HepG2 (cell line): ENCODE data around the gene DAPK1. TPM values are rescaled to one million over a fixed set of nuclear protein-coding genes. Genes with fewer than 3 reads are reported as not detected.

Experiments used
- ATAC-seq: fragments of 200-7000 bp; cut with Tn5 transposase; 3 replicates; pipeline ENCODE4 v1.9.1; 2020; ENCODE audit warnings: mild to moderate bottlenecking, moderate library complexity
- BruUV-seq: library from RNA; stranded (reverse); fragments of 400-500 nt; replicated peaks from 2 replicates; lab custom pipeline; 2021; lab: Mats Ljungman, UMichigan
- CTCF ChIA-PET: fragments of 300-600 bp; formaldehyde crosslinking; extraction: SDS; loops from one replicate; lab custom pipeline; 2021; ENCODE audit warnings: low total read pairs, inconsistent platforms, low intra/inter-chr PET ratio; lab: Yijun Ruan, JAX
- POLR2A ChIA-PET: fragments of 350-600 bp; sonication (Branson Sonifier 250); formaldehyde crosslinking; loops from one replicate; lab custom pipeline; 2020; ENCODE audit warnings: antibody characterized with exemption, inconsistent platforms; lab: Yijun Ruan, JAX
- DNase-seq: peaks from one replicate; pipeline ENCODE4 v3.0.0-alpha.2; 2015; ENCODE audit warnings: low spot score
- FAIRE-seq: peaks from 3 replicates; lab custom pipeline; 2011; peaks lifted over from hg19 to GRCh38; lab: Jason Lieb, UNC
- H2AFZ ChIP-seq: one replicate; pipeline ENCODE4 v1.6.1; 2011; ENCODE audit warnings: low read length, inconsistent platforms
- H3K27ac ChIP-seq: fragments of 300-600 bp; 3 replicates; pipeline ENCODE4 v1.8.0; 2011; ENCODE audit warnings: mixed run types, mild to moderate bottlenecking, mixed read lengths, low read length, inconsistent platforms; ENCODE audit not compliant: insufficient read depth; ENCODE audit errors: extremely low read length
- H3K27me3 ChIP-seq, 2 experiments: fragments of 200-600 bp in 1 of 2; 2 replicates in 1 of 2; 3 replicates in 1 of 2; pipeline versions ENCODE4 v1.6.0 to v1.8.0; 2011; ENCODE audit warnings: low read length in 2 of 2, mild to moderate bottlenecking in 2 of 2, moderate library complexity in 2 of 2, inconsistent platforms in 1 of 2; ENCODE audit not compliant: insufficient read depth in 2 of 2, control insufficient read depth in 1 of 2
- H3K36me3 ChIP-seq, 2 experiments: fragments of 200-600 bp in 1 of 2; replicated peaks in 1 of 2; 2 replicates in 1 of 2; 3 replicates in 1 of 2; pipeline versions ENCODE4 v1.5.1 to v1.8.0; 2011; ENCODE audit warnings: low read length in 2 of 2, inconsistent platforms in 1 of 2; ENCODE audit not compliant: insufficient read depth in 2 of 2, control insufficient read depth in 1 of 2
- H3K4me1 ChIP-seq: 2 replicates; pipeline ENCODE4 v1.5.1; 2012; ENCODE audit warnings: low read length, inconsistent platforms; ENCODE audit not compliant: insufficient read depth
- H3K4me2 ChIP-seq: 2 replicates; pipeline ENCODE4 v1.6.0; 2011; ENCODE audit warnings: low read depth, low read length, inconsistent platforms
- H3K4me3 ChIP-seq, 3 experiments: fragments of 200-600 bp in 1 of 3; sonication (generic), shearing (Covaris generic) in 1 of 3; replicated peaks in 1 of 3; 2 replicates each; pipeline ENCODE4 v1.5.1; 2011 to 2016; ENCODE audit warnings: low read length in 3 of 3, inconsistent platforms in 2 of 3, low read depth in 2 of 3, mild to moderate bottlenecking in 2 of 3, control low read depth in 1 of 3, mixed read lengths in 1 of 3; ENCODE audit not compliant: insufficient read depth in 1 of 3
- H3K79me2 ChIP-seq: one replicate; pipeline ENCODE4 v1.6.1; 2011; ENCODE audit warnings: low read length, inconsistent platforms; ENCODE audit not compliant: insufficient read depth
- H3K9ac ChIP-seq: 2 replicates; pipeline ENCODE4 v1.6.0; 2011; ENCODE audit warnings: mild to moderate bottlenecking, low read depth, low read length, inconsistent platforms; ENCODE audit not compliant: insufficient read depth
- H3K9me3 ChIP-seq: 2 replicates; pipeline ENCODE4 v1.5.1; 2012; ENCODE audit warnings: mild to moderate bottlenecking, low read length
- H4K20me1 ChIP-seq: 2 replicates; pipeline ENCODE4 v1.6.0; 2011; ENCODE audit warnings: inconsistent platforms, mild to moderate bottlenecking, low read length, moderate library complexity; ENCODE audit not compliant: insufficient read depth
- DNMT3B ChIP-seq: conservative IDR thresholded peaks from 2 replicates; pipeline ENCODE4 v1.6.1; 2016; ENCODE audit warnings: missing biosample characterization, control low read depth
- FOXP1 ChIP-seq, 2 experiments: fragments of 450-650 bp in 1 of 2; IDR thresholded peaks; 2 replicates each; pipeline ENCODE4 v1.6.1; 2017 to 2018; ENCODE audit warnings: antibody characterized with exemption in 1 of 2
- IKZF4 ChIP-seq: sonication (generic); formaldehyde crosslinking; IDR thresholded peaks from 2 replicates; pipeline ENCODE4 v1.5.1; 2020; ENCODE audit warnings: borderline replicate concordance, mild to moderate bottlenecking, low read depth, missing genetic modification reagents; ENCODE audit errors: not compliant biosample characterization
- JARID2 ChIP-seq: sonication (generic); formaldehyde crosslinking; IDR thresholded peaks from 2 replicates; pipeline ENCODE4 v1.8.1; 2023; ENCODE audit warnings: missing genetic modification reagents, inconsistent platforms; ENCODE audit not compliant: insufficient replicate concordance
- MED13 ChIP-seq: sonication (generic); formaldehyde crosslinking; IDR thresholded peaks from 2 replicates; pipeline ENCODE4 v1.5.0; 2020; ENCODE audit warnings: missing genetic modification reagents
- RBFOX2 ChIP-seq: fragments of 200-400 bp; formaldehyde crosslinking; IDR thresholded peaks from 2 replicates; pipeline ENCODE4 v1.6.1; 2017; ENCODE audit warnings: low read depth, mild to moderate bottlenecking, low read length
- RELA ChIP-seq: sonication (generic); formaldehyde crosslinking; IDR thresholded peaks from 2 replicates; pipeline ENCODE4 v1.4.0; 2020; ENCODE audit warnings: missing genetic modification reagents
- REPIN1 ChIP-seq: sonication (generic); formaldehyde crosslinking; IDR thresholded peaks from 2 replicates; pipeline ENCODE4 v1.8.0; 2022; ENCODE audit warnings: missing genetic modification reagents, low read depth, mild to moderate bottlenecking, borderline replicate concordance
- TOE1 ChIP-seq: sonication (generic); formaldehyde crosslinking; IDR thresholded peaks from 2 replicates; pipeline ENCODE4 v1.4.0; 2020; ENCODE audit warnings: mild to moderate bottlenecking, missing genetic modification reagents
- YY1 ChIP-seq: IDR thresholded peaks from 2 replicates; pipeline ENCODE4 v1.6.1; 2011; ENCODE audit warnings: low read length, low read depth, moderate library complexity, mild to moderate bottlenecking; ENCODE audit not compliant: insufficient read depth, insufficient replicate concordance
- ZNF468 ChIP-seq: sonication (generic); formaldehyde crosslinking; IDR thresholded peaks from 2 replicates; pipeline ENCODE4 v1.8.0; 2022; ENCODE audit warnings: mild to moderate bottlenecking, moderate library complexity, missing genetic modification reagents
- WGBS: methylation state at CpG from one replicate; pipeline ENCODE4 v1.1.6; 2017; ENCODE audit warnings: low lambda C conversion rate; 5-methylcytosine and 5-hydroxymethylcytosine counted together
- in situ Hi-C: cut with HindIII; loops from 2 replicates; pipeline ENCODE4 v1.10.0; 2017; ENCODE audit warnings: low pct_unique_long_range_greater_than_20kb; ENCODE audit not compliant: extremely low pct_ligation_motif_present
- intact Hi-C: fragments of 100-400 bp; cut with micrococcal nuclease; formaldehyde crosslinking; loops from one replicate; pipeline ENCODE4 v1.10.0; 2022; ENCODE audit not compliant: unreplicated experiment
- polyA plus RNA-seq, 8 experiments: library from polyadenylated mRNA; depleted of rRNA in 3 of 8; stranded (reverse) in 7 of 8; unstranded in 1 of 8; fragments of >200 nt; fragmentation: Illumina TruSeq in 4 of 8; extraction: Trizol in 4 of 8; gene quantifications; 2 replicates each; pipeline versions ENCODE4 v1.2.1 to v1.2.3, GENCODE V29; 2011 to 2016; ENCODE audit warnings: low read depth in 4 of 8, missing spikeins in 1 of 8, mixed read lengths in 1 of 8; ENCODE audit not compliant: insufficient read depth in 1 of 8
- total RNA-seq, 5 experiments: library from RNA; depleted of rRNA; stranded (reverse); fragments of >200 nt; fragmentation: Illumina TruSeq; extraction: Trizol; gene quantifications; 2 replicates each; pipeline ENCODE4 v1.2.3, GENCODE V29; 2016; ENCODE audit warnings: low read depth in 1 of 5
- TF ChIP-seq, protein P1 (sequence below): sonication (generic); formaldehyde crosslinking; IDR thresholded peaks from 2 replicates; pipeline ENCODE4 v1.5.0; 2020; ENCODE audit warnings: mild to moderate bottlenecking, missing genetic modification reagents
- TF ChIP-seq, protein P2 (sequence below): sonication (generic); formaldehyde crosslinking; IDR thresholded peaks from 2 replicates; pipeline ENCODE4 v1.4.0; 2020; ENCODE audit warnings: missing genetic modification reagents, low read depth, mild to moderate bottlenecking, borderline replicate concordance
- TF ChIP-seq, protein P3 (sequence below): IDR thresholded peaks from 2 replicates; pipeline ENCODE4 v1.6.1; 2016; ENCODE audit warnings: control low read depth

DAPK1 gene
- total and polyA plus RNA-seq, 2 of the 13 experiments (the other 11 are each of a cell fraction or from before 2014, with no cell fraction given), result 35.7 to 35.9 TPM

DNA sequence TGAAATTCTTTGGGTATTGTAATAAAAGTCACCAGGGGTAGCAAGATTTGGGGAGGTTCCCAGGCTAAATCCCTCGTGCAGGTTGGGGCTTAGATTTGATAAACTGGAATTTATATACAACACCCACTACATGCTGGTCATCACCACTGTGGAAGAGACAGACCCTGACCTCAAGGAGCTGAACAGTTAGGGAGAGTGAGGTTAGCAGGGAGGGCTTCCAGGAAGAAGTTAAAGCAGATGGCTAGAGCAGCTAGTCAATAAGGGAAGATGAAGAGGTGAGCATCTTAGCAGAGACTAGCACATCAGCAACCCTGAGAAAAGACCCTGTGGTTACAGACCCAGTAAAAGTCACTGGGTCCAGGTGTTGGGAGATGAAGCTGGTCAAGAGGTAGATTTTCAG, 234.7 kb downstream of the DAPK1 start (continued):
- TF ChIP-seq JARID2 (no peak), ZNF468 (CRISPR knock-in tag) (no peak), REPIN1 (CRISPR knock-in tag) (no peak)

DNA sequence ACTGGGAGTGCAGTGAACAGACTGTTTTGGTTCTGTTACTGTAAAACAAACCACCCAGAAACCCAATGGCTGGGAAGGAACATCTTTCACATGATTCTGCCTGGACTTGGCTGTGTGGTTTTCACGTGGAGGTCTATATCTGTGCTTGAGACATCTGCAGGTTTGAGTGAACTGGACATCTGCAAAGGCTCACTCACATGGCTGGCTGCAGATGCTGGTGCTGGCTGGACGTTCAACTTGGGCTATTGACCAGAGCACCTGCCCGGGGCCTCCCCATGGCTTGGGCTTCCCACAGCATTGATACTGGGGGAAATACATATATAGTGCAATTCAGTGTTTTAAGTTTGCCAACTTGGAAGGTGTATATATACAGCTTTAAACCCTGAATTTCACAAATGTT, 235.1 kb downstream of the DAPK1 start:
- no peak for DNase-seq
- Histone ChIP-seq H2AFZ (no peak overlapping the region), H4K20me1 (no peaks in the 10 kb centered on the region), H3K9ac (no peak overlapping the region), H3K4me3 (no peak overlapping the region), H3K9me3 (no peaks in the 10 kb centered on the region), H3K4me2 (no peak overlapping the region), H3K27ac (no peak overlapping the region), H3K36me3 (peaks cover under 1 to 13% of the 10 kb centered on the region in 2 experiments; a peak in 3 of 5 replicates), H3K79me2 (no peaks in the 10 kb centered on the region), H3K4me1 (peaks cover under 1% of the 10 kb centered on the region; the same call in 1 of the 2 replicates), H3K27me3 (peaks cover 0 to 3% of the 10 kb centered on the region in 2 experiments; a peak in 1 of 5 replicates)
- no peak for TF ChIP-seq FOXP1 (IDR thresholded peaks at IDR 0.05)
- TF ChIP-seq FOXP1 (CRISPR knock-in tag; IDR thresholded peaks at IDR 0.05), result no peak
- no peak for TF ChIP-seq DNMT3B (CRISPR knock-in tag)
- TF ChIP-seq ZNF468 (CRISPR knock-in tag), result no peak
- TF ChIP-seq, protein P1, sequence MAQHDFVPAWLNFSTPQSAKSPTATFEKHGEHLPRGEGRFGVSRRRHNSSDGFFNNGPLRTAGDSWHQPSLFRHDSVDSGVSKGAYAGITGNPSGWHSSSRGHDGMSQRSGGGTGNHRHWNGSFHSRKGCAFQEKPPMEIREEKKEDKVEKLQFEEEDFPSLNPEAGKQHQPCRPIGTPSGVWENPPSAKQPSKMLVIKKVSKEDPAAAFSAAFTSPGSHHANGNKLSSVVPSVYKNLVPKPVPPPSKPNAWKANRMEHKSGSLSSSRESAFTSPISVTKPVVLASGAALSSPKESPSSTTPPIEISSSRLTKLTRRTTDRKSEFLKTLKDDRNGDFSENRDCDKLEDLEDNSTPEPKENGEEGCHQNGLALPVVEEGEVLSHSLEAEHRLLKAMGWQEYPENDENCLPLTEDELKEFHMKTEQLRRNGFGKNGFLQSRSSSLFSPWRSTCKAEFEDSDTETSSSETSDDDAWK (CRISPR knock-in tag), result no peak
- no peak for TF ChIP-seq RBFOX2
- TF ChIP-seq, protein P2, sequence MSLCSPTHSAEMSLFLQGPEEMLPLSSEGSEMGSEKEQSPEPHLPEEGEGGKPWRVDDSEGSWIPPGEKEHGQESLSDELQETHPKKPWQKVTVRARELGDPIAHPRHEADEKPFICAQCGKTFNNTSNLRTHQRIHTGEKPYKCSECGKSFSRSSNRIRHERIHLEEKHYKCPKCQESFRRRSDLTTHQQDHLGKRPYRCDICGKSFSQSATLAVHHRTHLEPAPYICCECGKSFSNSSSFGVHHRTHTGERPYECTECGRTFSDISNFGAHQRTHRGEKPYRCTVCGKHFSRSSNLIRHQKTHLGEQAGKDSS (CRISPR knock-in tag), result no peak
- TF ChIP-seq IKZF4 (CRISPR knock-in tag), result no peak
- TF ChIP-seq TOE1 (CRISPR knock-in tag), result no peak
- no peak for TF ChIP-seq RELA (CRISPR knock-in tag)
- no peak for TF ChIP-seq YY1
- TF ChIP-seq, protein P3, sequence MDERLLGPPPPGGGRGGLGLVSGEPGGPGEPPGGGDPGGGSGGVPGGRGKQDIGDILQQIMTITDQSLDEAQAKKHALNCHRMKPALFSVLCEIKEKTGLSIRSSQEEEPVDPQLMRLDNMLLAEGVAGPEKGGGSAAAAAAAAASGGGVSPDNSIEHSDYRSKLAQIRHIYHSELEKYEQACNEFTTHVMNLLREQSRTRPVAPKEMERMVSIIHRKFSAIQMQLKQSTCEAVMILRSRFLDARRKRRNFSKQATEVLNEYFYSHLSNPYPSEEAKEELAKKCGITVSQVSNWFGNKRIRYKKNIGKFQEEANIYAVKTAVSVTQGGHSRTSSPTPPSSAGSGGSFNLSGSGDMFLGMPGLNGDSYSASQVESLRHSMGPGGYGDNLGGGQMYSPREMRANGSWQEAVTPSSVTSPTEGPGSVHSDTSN, result no peak
- no peak for TF ChIP-seq MED13 (CRISPR knock-in tag)
- intact Hi-C loops, result no loop called here
- no TSS peak for BruUV-seq
- CTCF ChIA-PET, result no interaction called here
- no peak for FAIRE-seq
- POLR2A ChIA-PET, result no interaction called here
- ATAC-seq, result no peak
- in situ Hi-C loops, result no loop called here
- WGBS, result no CpG with 5 or more reads among the region's 3 CpGs
